Activated naive CD8-positive, alpha-beta T cell (primary cell): ENCODE data around the gene ULBP3.
"Not testable (repeated sequence)": the region's sequence is repeated elsewhere in the genome, so short reads cannot be mapped to it uniquely, and the experiment has no call there.

Source experiments
- H3K27ac Mint-ChIP-seq: one replicate; pipeline ENCODE4 v1.8.0; 2021; ENCODE audit warnings: mixed read lengths
- H3K27me3 Mint-ChIP-seq: one replicate; pipeline ENCODE4 v1.8.0; 2021; ENCODE audit warnings: mixed read lengths
- H3K36me3 Mint-ChIP-seq: one replicate; pipeline ENCODE4 v1.8.0; 2021; ENCODE audit warnings: mixed read lengths
- H3K4me1 Mint-ChIP-seq: one replicate; pipeline ENCODE4 v1.8.0; 2021; ENCODE audit warnings: low read depth, mixed read lengths
- H3K4me3 Mint-ChIP-seq: one replicate; pipeline ENCODE4 v1.8.0; 2021; ENCODE audit warnings: mild to moderate bottlenecking, mixed read lengths
- H3K9me3 Mint-ChIP-seq: one replicate; pipeline ENCODE4 v1.8.0; 2021; ENCODE audit warnings: low read depth, mixed read lengths

Gene ULBP3

GRCh38 chr6:150087336-150087735, 18.4 kb upstream of the ULBP3 start:
- Mint-ChIP-seq H3K9me3 (no peaks in the 10 kb centered on the region), H3K4me3 (no peak overlapping the region), H3K36me3 (no peaks in the 10 kb centered on the region), H3K27ac (no peak overlapping the region), H3K27me3 (peaks cover 13% of the 10 kb centered on the region), H3K4me1 (no peaks in the 10 kb centered on the region)

DNA sequence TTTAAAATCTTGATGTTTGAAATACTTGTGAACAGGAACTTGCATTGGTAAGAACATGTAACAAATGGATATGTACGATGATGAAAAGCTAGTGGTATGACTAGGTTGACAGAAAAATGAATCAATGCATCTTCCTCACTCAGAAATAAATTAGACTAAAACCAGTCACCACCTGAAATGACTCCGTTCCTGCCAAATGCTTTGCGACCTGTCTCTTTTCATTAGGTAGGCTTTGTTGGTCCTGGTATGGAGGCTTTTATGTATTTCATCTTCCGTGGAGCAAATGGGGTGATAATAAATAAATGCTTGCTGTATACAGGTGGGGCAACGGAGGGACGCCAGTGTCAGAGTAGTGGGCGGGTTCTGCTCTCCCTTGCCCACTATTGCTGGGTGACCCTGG, 17.1 kb upstream of the ULBP3 start:
- H3K27me3 Mint-ChIP-seq, result peaks cover 13% of the 10 kb centered on the region
- no peak overlapping the region for H3K27ac Mint-ChIP-seq
- no peaks in the 10 kb centered on the region for H3K9me3 Mint-ChIP-seq
- no peaks in the 10 kb centered on the region for H3K4me1 Mint-ChIP-seq
- H3K4me3 Mint-ChIP-seq, result no peak overlapping the region
- H3K36me3 Mint-ChIP-seq, result no peaks in the 10 kb centered on the region

- Mint-ChIP-seq H3K27me3 (peaks cover 20% of the 10 kb centered on the region), H3K27ac (no peak overlapping the region), H3K36me3 (no peaks in the 10 kb centered on the region), H3K9me3 (no peaks in the 10 kb centered on the region), H3K4me1 (peaks cover 14% of the 10 kb centered on the region), H3K4me3 (no peak overlapping the region)
These were observed 15.5 kb upstream of the ULBP3 start for GRCh38 chr6:150084426-150084825.

- Mint-ChIP-seq H3K36me3 (no peaks in the 10 kb centered on the region), H3K27ac (no peak overlapping the region), H3K9me3 (no peaks in the 10 kb centered on the region), H3K27me3 (peaks cover 20% of the 10 kb centered on the region), H3K4me3 (no peak overlapping the region), H3K4me1 (peaks cover 17% of the 10 kb centered on the region)
These were observed 14.9 kb upstream of the ULBP3 start for GRCh38 chr6:150083839-150084238.

- H3K27me3 Mint-ChIP-seq, result peaks cover 20% of the 10 kb centered on the region
- no peak overlapping the region for H3K27ac Mint-ChIP-seq
- H3K9me3 Mint-ChIP-seq, result no peaks in the 10 kb centered on the region
- no peak overlapping the region for H3K4me3 Mint-ChIP-seq
- H3K36me3 Mint-ChIP-seq, result no peaks in the 10 kb centered on the region
- peaks cover 22% of the 10 kb centered on the region for H3K4me1 Mint-ChIP-seq
These were observed 12.8 kb upstream of the ULBP3 start for GRCh38 chr6:150081702-150082101.

DNA sequence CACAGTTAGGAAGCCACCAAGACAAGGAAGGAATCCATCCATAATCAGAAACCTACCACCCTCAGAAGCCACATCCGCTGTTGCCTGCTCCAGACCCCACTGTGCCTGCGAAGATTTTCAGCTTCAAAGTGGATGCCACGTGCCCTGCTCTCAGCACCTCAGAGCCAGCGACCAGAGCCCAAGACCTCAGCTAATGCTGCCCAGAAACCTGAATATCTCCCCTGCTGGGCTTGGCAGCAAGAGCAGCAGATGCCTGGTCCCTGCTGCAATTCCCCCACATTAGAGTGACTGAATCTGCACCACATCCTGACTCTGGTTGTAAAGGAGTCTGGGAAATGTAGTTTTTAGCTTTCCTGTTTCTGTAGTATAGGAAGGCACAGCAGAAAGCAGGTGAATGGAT, 10.7 kb upstream of the ULBP3 start:
- Mint-ChIP-seq H3K27me3 (peaks cover 17% of the 10 kb centered on the region), H3K9me3 (no peaks in the 10 kb centered on the region), H3K4me3 (peak overlapping the region; percentile 38), H3K27ac (no peak overlapping the region), H3K4me1 (peaks cover 28% of the 10 kb centered on the region), H3K36me3 (no peaks in the 10 kb centered on the region)

DNA sequence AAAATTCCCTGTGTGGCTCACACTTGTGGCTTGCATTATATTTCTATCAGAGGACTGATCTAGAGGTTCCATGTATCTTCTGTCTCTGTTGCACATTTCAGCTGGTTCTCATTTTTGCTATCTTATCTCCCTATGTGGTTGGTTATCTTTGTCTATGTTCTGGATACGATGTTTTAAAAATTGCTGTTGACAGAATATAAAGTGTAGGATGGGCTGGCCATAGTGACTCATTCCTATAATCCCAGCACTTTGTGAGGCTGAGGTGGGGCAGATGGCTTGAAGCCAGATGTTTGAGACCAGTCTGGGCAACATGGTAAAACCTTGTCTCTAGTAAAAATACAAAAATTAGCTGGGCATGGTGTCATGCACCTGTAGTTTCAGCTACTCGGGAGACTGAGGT, 9.9 kb upstream of the ULBP3 start:
- Mint-ChIP-seq H3K4me1 (peaks cover 28% of the 10 kb centered on the region), H3K27me3 (peaks cover 18% of the 10 kb centered on the region), H3K36me3 (no peaks in the 10 kb centered on the region), H3K9me3 (no peaks in the 10 kb centered on the region), H3K27ac (no peak overlapping the region), H3K4me3 (no peak overlapping the region)

DNA sequence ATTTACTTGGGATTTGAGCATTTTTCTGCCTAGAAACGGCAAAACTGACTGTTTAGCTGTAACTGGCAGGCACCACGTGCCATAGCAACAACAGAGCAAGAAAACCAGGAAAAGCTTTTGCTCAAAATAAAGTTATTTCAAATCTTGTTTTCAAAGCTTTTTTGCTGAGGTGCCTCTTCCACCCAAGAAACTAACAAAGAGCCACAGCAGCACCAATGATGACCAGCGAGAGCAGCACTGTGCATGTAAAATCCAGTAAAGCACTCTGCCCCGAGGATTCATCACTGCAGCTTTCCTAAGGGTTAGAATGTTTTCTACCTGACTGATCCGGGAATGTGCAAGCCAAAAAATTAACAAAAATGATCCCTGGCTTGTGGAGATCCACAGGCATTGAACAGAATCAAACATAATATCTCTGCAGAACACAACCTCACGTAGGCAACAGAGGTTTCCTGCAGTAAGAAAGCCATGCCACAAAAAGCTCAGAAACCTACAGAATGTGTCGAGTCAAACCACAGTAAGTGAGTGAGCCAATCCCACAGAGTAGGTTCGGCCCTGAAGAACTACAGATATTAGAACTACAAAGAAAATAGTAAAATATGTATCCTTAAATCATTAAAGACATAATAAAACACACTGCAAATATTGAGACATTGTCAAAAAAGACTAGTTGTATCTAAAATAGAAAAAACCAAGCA, 7.4 kb upstream of the ULBP3 start:
- H3K27me3 Mint-ChIP-seq, result peaks cover 13% of the 10 kb centered on the region
- H3K4me3 Mint-ChIP-seq, result no peak overlapping the region
- no peaks in the 10 kb centered on the region for H3K9me3 Mint-ChIP-seq
- peaks cover 28% of the 10 kb centered on the region for H3K4me1 Mint-ChIP-seq
- no peak overlapping the region for H3K27ac Mint-ChIP-seq
- no peaks in the 10 kb centered on the region for H3K36me3 Mint-ChIP-seq

DNA sequence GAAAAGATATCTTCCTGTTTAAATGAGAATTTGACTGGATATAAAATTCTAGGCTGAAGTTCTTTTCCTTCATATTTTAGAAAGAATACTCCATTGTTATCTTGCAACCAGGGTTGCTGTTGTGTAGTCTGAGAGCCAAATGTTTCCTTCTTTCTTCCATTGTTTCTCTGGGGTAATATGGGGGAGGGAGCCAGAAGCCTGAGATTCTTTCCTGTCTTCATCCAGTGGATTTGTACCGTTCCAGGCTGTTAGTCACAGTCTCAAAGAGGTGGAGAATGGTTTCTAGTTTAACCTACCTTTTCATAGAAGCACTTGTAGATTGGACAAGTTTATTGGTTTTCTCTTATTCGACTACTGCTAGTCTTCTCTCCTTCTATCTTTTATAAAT, 6.1 kb upstream of the ULBP3 start:
- peaks cover 10% of the 10 kb centered on the region for H3K27me3 Mint-ChIP-seq
- no peak overlapping the region for H3K27ac Mint-ChIP-seq
- H3K4me3 Mint-ChIP-seq, result no peak overlapping the region
- H3K9me3 Mint-ChIP-seq, result no peaks in the 10 kb centered on the region
- H3K36me3 Mint-ChIP-seq, result no peaks in the 10 kb centered on the region
- peaks cover 20% of the 10 kb centered on the region for H3K4me1 Mint-ChIP-seq

DNA sequence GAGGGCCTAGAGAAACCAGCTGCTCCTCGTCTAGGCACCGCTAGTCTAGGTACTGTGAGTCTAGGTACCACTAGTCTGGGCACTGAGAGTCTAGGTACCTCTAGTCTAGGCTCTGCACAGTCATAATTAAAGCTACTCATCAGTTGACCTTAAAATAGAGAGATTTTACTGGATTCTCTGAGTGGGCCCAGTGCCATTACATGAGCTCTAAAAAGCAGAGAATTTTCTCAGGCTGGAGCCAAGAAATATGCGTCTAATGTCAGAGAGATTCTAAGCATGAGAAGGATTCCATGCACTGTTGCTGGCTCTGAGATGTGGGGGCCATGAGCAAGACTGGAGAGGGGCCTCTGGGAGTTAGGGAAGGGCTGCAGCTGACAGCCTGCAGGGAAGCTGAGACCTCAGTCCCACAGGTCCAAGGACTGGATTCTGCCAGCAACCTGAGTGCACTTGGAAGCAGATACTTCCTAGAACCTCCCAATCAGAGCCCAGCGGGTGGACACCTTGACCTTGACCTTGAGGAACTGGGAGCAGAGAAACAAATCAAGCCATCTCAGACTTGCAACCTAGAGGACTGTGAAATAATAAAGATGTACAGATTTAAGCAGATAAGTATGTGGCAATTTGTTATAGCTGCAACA, 5.6 kb upstream of the ULBP3 start:
- not testable (repeated sequence) for H3K9me3 Mint-ChIP-seq, H3K4me3 Mint-ChIP-seq, H3K27ac Mint-ChIP-seq, H3K36me3 Mint-ChIP-seq, H3K27me3 Mint-ChIP-seq
- peaks cover 15% of the 10 kb centered on the region for H3K4me1 Mint-ChIP-seq

- no peak overlapping the region for H3K27ac Mint-ChIP-seq
- H3K4me3 Mint-ChIP-seq, result no peak overlapping the region
- H3K4me1 Mint-ChIP-seq, result peaks cover 13% of the 10 kb centered on the region
- no peaks in the 10 kb centered on the region for H3K9me3 Mint-ChIP-seq
- H3K27me3 Mint-ChIP-seq, result peaks cover 8% of the 10 kb centered on the region
- H3K36me3 Mint-ChIP-seq, result no peaks in the 10 kb centered on the region
These were observed 3.3 kb upstream of the ULBP3 start for GRCh38 chr6:150072201-150072600.

GRCh38 chr6:150070236-150070818, 1.4 kb upstream of the ULBP3 start:
- Mint-ChIP-seq H3K9me3 (no peaks in the 10 kb centered on the region), H3K4me3 (peak overlapping the region; percentile 47), H3K27ac (no peak overlapping the region), H3K36me3 (no peaks in the 10 kb centered on the region), H3K4me1 (peaks cover 5% of the 10 kb centered on the region), H3K27me3 (peaks cover 8% of the 10 kb centered on the region)

DNA sequence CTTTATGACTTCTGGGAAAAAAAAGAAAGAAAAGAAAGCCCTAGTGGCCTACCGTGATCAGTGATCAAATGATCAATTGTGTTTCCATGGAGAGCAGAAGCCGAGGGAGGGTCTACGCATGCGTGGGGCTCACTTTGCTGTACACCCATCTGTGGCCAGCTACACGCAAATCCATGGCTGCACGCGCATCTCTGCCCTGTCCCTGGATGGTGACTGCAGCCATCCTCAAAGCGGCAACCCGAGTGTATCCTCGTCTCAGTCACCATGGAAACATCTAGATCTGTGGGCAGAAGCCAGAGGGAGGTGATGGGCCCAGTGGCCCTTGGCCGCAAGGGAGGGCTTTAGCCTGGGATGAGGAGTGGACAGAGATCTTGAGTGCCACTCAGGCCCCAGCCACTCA, 785 bp upstream of the ULBP3 start:
- H3K4me3 Mint-ChIP-seq, result peak overlapping the region; percentile 47
- H3K27ac Mint-ChIP-seq, result no peak overlapping the region
- H3K36me3 Mint-ChIP-seq, result no peaks in the 10 kb centered on the region
- H3K27me3 Mint-ChIP-seq, result peaks cover 6% of the 10 kb centered on the region
- H3K9me3 Mint-ChIP-seq, result no peaks in the 10 kb centered on the region
- H3K4me1 Mint-ChIP-seq, result peaks cover 5% of the 10 kb centered on the region

GRCh38 chr6:150068151-150068550, 770 bp downstream of the ULBP3 start:
- peak overlapping the region; percentile 86 for H3K4me3 Mint-ChIP-seq
- peaks cover 5% of the 10 kb centered on the region for H3K4me1 Mint-ChIP-seq
- no peaks in the 10 kb centered on the region for H3K36me3 Mint-ChIP-seq
- H3K27me3 Mint-ChIP-seq, result peaks cover 1% of the 10 kb centered on the region
- H3K9me3 Mint-ChIP-seq, result no peaks in the 10 kb centered on the region
- H3K27ac Mint-ChIP-seq, result no peak overlapping the region

GRCh38 chr6:150065083-150065482, 3.8 kb downstream of the ULBP3 start:
- Mint-ChIP-seq H3K27me3 (peaks cover 1% of the 10 kb centered on the region), H3K27ac (no peak overlapping the region), H3K4me3 (no peak overlapping the region), H3K4me1 (peaks cover 6% of the 10 kb centered on the region), H3K36me3 (no peaks in the 10 kb centered on the region), H3K9me3 (no peaks in the 10 kb centered on the region)

DNA sequence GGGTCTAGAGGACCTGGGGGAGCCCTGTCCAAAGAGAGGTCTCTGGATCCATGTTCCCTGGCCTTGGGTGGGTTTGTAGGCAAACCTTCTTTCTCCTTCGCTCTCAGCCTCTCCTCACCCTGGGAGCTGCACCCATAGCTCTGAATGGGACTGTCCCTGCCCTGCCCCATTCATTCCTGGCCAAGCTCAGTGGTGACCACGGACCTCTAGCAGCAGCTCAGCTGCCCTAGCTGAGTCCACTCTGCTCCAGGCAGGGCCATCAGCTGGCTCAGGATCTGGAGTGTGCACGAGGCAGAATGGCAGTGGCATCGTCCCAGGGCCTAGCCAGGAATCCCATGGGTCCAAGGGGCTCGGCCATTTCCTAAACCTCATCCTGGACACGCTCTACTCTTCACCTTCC, 5.3 kb downstream of the ULBP3 start:
- Mint-ChIP-seq H3K4me3 (no peak overlapping the region), H3K4me1 (peaks cover 7% of the 10 kb centered on the region), H3K27ac (no peak overlapping the region), H3K36me3 (no peaks in the 10 kb centered on the region), H3K27me3 (peaks cover 1% of the 10 kb centered on the region), H3K9me3 (no peaks in the 10 kb centered on the region)
